Neural crest cell (in vitro differentiated cells): ENCODE results near the gene CMTM8. TPM values are rescaled to one million over a fixed set of nuclear protein-coding genes. Genes with fewer than 3 reads are reported as not detected.

Experiments
- DNase-seq: peaks from one replicate; pipeline ENCODE4 v3.0.0; 2021; ENCODE audit warnings: low read depth, mixed read lengths, low spot score
- H3K27ac Mint-ChIP-seq: one replicate; pipeline ENCODE4 v1.8.0; 2021; ENCODE audit warnings: mild to moderate bottlenecking, mixed read lengths; ENCODE audit not compliant: unreplicated experiment
- H3K27me3 Mint-ChIP-seq: 2 replicates; pipeline ENCODE4 v1.8.0; 2021; ENCODE audit warnings: low read depth, mild to moderate bottlenecking, mixed read lengths
- H3K36me3 Mint-ChIP-seq: 2 replicates; pipeline ENCODE4 v1.8.0; 2021; ENCODE audit warnings: low read depth, mild to moderate bottlenecking, mixed read lengths
- H3K4me1 Mint-ChIP-seq: 2 replicates; pipeline ENCODE4 v1.8.0; 2021; ENCODE audit warnings: mixed read lengths
- H3K4me3 Mint-ChIP-seq: one replicate; pipeline ENCODE4 v1.8.0; 2021; ENCODE audit warnings: mild to moderate bottlenecking, mixed read lengths
- H3K9me3 Mint-ChIP-seq: 2 replicates; pipeline ENCODE4 v1.8.0; 2021; ENCODE audit warnings: mixed read lengths
- total RNA-seq: library from RNA; stranded (reverse); gene quantifications from 2 replicates; pipeline ENCODE4 v1.2.1, GENCODE V29; 2021
- TF ChIP-seq, protein P1 (sequence below): fragments of 200-600 bp; sonication (generic); conservative IDR thresholded peaks from 2 replicates; pipeline ENCODE4 v1.5.0; 2021; ENCODE audit warnings: antibody characterized with exemption, mild to moderate bottlenecking

CMTM8 gene
- total RNA-seq, 1 donor from 2014 or later, result 4.4 TPM

GRCh38 chr3:32241100-32241499 lies 2.6 kb downstream of the CMTM8 start:
- TF ChIP-seq, protein P1, sequence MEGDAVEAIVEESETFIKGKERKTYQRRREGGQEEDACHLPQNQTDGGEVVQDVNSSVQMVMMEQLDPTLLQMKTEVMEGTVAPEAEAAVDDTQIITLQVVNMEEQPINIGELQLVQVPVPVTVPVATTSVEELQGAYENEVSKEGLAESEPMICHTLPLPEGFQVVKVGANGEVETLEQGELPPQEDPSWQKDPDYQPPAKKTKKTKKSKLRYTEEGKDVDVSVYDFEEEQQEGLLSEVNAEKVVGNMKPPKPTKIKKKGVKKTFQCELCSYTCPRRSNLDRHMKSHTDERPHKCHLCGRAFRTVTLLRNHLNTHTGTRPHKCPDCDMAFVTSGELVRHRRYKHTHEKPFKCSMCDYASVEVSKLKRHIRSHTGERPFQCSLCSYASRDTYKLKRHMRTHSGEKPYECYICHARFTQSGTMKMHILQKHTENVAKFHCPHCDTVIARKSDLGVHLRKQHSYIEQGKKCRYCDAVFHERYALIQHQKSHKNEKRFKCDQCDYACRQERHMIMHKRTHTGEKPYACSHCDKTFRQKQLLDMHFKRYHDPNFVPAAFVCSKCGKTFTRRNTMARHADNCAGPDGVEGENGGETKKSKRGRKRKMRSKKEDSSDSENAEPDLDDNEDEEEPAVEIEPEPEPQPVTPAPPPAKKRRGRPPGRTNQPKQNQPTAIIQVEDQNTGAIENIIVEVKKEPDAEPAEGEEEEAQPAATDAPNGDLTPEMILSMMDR, result no peak
- Mint-ChIP-seq H3K27me3 (peaks cover 36% of the 10 kb centered on the region), H3K4me1 (peaks cover 20% of the 10 kb centered on the region)

DNA sequence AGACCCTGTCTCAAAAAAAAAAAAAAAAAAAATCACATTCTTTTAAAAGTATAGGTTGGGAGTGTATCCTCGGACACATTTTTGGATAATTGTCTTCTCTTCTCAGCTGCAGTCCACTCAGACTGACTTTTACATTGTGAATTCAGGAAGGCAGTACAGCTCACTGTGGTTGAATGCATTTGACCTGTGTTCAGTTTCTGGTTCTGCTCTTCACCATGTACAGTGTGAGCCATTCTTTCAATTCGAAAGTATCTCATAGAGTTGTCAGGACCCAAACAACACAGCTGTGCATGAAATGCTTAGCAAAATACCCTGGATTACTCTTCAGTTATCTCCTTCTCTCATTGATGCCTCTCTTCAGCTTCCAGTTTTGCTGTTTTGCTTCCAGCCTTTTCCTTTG lies 5.0 kb downstream of the CMTM8 start:
- H3K4me1 Mint-ChIP-seq, result peaks cover 13% of the 10 kb centered on the region
- no peak overlapping the region for H3K27ac Mint-ChIP-seq
- no peak for DNase-seq
- H3K27me3 Mint-ChIP-seq, result peaks cover 15% of the 10 kb centered on the region
- H3K4me3 Mint-ChIP-seq, result no peak overlapping the region
- no peaks in the 10 kb centered on the region for H3K9me3 Mint-ChIP-seq
- TF ChIP-seq, protein P1, result no peak
- no peaks in the 10 kb centered on the region for H3K36me3 Mint-ChIP-seq

More at GRCh38 chr3:32241100-32241499, 2.6 kb downstream of the CMTM8 start:
- Mint-ChIP-seq H3K36me3 (no peaks in the 10 kb centered on the region), H3K9me3 (no peaks in the 10 kb centered on the region), H3K27ac (no peak overlapping the region), H3K4me3 (peak overlapping the region; percentile 90)
- DNase-seq, result no peak

GRCh38 chr3:32245200-32245599 lies 6.7 kb downstream of the CMTM8 start:
- H3K4me1 Mint-ChIP-seq, result peaks cover 2% of the 10 kb centered on the region
- DNase-seq, result no peak
- no peak overlapping the region for H3K4me3 Mint-ChIP-seq
- no peak overlapping the region for H3K27ac Mint-ChIP-seq
- H3K9me3 Mint-ChIP-seq, result no peaks in the 10 kb centered on the region
- H3K27me3 Mint-ChIP-seq, result peaks cover 4% of the 10 kb centered on the region
- no peaks in the 10 kb centered on the region for H3K36me3 Mint-ChIP-seq
- TF ChIP-seq, protein P1, result no peak

DNA sequence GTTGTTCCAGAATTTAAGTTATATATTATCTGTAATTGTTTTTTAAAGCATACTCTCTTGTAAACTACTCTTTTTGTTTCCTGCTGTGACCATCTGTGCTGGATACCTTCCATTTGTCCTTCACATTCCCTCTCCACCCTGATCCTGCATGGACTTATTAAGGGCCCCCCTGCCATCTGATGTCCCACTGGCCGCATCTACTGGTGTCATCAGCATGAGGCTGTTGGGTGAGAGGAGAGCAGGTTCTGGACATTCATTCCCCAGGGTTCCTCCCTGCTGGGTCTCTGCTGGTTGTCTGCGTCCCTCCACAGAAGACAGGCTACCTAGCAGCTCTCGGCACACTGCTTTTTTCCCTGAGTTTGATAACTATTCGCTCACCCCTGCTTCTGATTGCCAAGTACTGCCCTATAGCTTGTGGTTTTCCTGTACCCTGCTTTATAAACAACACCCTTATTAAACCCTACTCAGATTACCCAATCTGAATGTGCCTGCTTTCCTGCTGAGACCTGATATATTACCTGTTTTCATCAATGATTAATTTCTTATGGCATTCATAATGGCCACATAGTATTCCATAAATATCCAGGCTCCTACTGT lies 7.7 kb downstream of the CMTM8 start:
- no peak overlapping the region for H3K4me3 Mint-ChIP-seq
- no peaks in the 10 kb centered on the region for H3K27me3 Mint-ChIP-seq
- H3K27ac Mint-ChIP-seq, result no peak overlapping the region
- no peak for DNase-seq
- no peaks in the 10 kb centered on the region for H3K4me1 Mint-ChIP-seq
- H3K36me3 Mint-ChIP-seq, result no peaks in the 10 kb centered on the region
- TF ChIP-seq, protein P1, result no peak
- peaks cover 2% of the 10 kb centered on the region for H3K9me3 Mint-ChIP-seq

DNA sequence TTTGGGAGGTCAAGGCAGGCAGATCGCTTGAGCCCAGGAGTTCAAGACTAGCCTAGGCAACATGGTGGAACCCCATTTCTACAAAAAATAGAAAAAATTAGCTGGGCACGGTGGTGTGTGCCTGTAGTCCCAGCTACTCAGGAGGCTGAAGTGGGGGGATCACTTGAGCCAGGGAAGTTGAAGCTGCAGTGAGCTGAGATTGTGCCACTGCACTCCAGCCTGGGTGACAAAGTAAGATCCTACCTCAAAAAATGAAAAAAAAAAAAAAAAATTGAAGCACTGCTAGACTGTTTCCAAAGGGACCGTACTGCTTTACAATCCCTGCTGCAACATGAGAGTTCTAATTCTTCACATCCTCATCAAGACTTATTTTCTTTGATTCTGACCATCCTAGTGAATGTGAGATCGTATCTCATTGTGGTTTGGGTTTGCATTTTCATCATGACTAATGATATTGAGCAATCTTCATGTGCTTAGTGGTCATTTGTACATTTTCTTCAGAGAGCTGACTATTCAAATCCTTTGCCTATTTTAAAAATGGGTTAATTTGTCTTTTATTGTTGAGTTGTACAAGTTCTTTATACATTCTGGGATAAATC lies 10.8 kb downstream of the CMTM8 start:
- TF ChIP-seq, protein P1, result no peak
- Mint-ChIP-seq H3K27ac (no peak overlapping the region), H3K4me1 (no peaks in the 10 kb centered on the region), H3K27me3 (no peaks in the 10 kb centered on the region), H3K36me3 (no peaks in the 10 kb centered on the region), H3K9me3 (peaks cover 2% of the 10 kb centered on the region), H3K4me3 (no peak overlapping the region)
- no peak for DNase-seq
